Choroid plexus epithelial cell (primary cell): ENCODE results near the gene CALD1.
"Not testable (repeated sequence)": the region's sequence is repeated elsewhere in the genome, so short reads cannot be mapped to it uniquely, and the experiment has no call there.

ENCODE experiments used
- DNase-seq: peaks from one replicate; pipeline ENCODE4 v3.0.0-alpha.2; 2010; ENCODE audit warnings: low read depth
- H3K4me3 ChIP-seq: 2 replicates; pipeline ENCODE4 v1.5.1; 2011; ENCODE audit warnings: low read depth, mild to moderate bottlenecking, control low read depth, low read length, moderate library complexity
- CTCF ChIP-seq: conservative IDR thresholded peaks from 2 replicates; pipeline ENCODE4 v1.5.1; 2011; ENCODE audit warnings: low read depth, mild to moderate bottlenecking, control low read depth, inconsistent platforms, low read length, moderate library complexity

Gene CALD1

GRCh38 chr7:134966691-134967090, 187.3 kb downstream of the CALD1 start:
- no peak for DNase-seq
- TF ChIP-seq CTCF: no peak
- no peak overlapping the region for H3K4me3 ChIP-seq

DNA sequence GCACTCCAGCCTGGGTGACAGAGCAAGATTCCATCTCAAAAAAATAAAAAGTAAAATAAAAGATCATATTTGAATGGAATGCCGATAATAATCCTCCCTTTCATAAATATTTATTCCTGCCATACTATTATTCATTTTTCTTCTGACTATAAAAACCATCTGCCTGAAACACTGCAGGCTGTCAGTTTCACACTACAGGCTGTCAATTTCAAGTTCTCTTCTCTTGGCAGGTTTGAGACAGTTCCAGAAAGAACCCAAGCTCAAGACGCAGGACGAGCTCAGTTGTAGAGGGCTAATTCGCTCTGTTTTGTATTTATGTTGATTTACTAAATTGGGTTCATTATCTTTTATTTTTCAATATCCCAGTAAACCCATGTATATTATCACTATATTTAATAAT, 188.7 kb downstream of the CALD1 start:
- H3K4me3 ChIP-seq: no peak overlapping the region
- DNase-seq: no peak
- TF ChIP-seq CTCF: no peak

DNA sequence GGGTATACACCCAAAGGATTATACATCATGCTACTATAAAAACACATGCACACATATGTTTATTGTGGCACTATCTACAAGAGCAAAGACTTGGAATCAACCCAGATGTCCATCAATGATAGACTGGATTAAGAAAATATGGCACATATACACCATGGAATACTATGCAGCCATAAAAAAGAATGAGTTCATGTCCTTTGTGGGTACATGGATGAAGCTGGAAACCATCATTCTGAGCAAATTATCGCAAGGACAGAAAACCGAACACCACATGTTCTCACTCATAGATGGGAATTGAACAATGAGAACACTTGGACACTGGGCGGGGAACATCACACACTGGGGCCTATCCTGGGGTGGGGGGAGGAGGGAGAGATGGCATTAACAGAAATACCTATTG, 202.2 kb downstream of the CALD1 start:
- not testable (repeated sequence) for H3K4me3 ChIP-seq

DNA sequence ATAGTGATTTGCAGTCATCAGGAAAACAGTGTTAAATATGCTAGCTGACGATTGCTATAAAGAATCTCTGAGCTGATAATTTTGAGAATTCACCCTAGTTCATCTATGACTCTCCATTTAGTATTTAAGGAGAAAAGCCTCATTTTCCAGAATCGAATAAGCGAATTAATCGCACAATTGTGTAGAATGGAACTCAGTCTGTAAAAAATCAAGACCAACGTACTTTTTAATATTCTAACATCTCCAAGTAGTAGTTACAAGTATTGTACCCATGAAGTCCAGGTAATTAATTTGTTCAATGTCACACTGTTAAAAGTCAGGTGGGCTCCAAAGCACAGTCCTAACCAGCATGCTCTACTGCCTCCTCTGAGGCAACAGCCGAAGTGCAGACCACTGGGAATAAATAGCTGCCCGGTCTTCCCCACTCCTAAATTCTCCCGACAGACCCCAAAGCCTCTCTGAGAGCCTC, 206.5 kb downstream of the CALD1 start:
- TF ChIP-seq CTCF: peak; percentile 41
- DNase-seq: no peak
- peak overlapping the region; percentile 81 for H3K4me3 ChIP-seq

More for the DNA sequence above, 202.2 kb downstream of the CALD1 start:
- not testable (repeated sequence) for DNase-seq

- peak; percentile 98 for DNase-seq
Measured at GRCh38 chr7:134986363-134987251, 207.2 kb downstream of the CALD1 start, which contains the start of gene AGBL3. TSS of gene AGBL3 (plus strand) at chr7:134986508. CDS start at chr7:134987934, 1,426 bp downstream.

DNA sequence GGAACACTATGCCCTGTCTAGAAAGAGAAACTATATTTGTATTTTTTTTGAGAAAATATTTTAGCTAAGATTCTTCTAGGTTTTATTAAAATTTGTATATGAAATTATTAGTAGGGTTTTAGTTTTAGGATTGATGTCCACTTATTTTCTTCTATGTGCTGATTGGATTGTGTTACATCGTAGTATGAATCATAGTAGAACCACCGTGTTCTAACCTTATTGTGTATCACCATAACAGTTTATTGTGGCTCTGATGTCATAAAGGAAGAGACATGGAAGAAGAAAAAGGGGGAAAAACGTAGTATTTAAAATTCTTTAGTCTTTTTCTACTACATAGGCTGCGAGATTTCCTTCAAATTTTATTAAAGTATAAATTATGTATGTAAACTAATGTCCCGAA, 208.7 kb downstream of the CALD1 start:
- TF ChIP-seq CTCF: no peak
- no peak for DNase-seq
- H3K4me3 ChIP-seq: no peak overlapping the region

More at GRCh38 chr7:134986363-134987251, 207.2 kb downstream of the CALD1 start, which contains the start of gene AGBL3:
- peak within 1 kb of the TSS; percentile 81 for H3K4me3 ChIP-seq
- TF ChIP-seq CTCF: peak; percentile 61

GRCh38 chr7:134991469-134992339, 212.3 kb downstream of the CALD1 start:
- no peak for TF ChIP-seq CTCF
- DNase-seq: peak; percentile 60

More at GRCh38 chr7:134991469-134992339, 212.3 kb downstream of the CALD1 start:
- H3K4me3 ChIP-seq: no peak overlapping the region
